ENCODE measurements around the gene SPP2. TPM values are rescaled to one million over a fixed set of nuclear protein-coding genes. Genes with fewer than 3 reads are reported as not detected.

Gene SPP2
- total RNA-seq, 1 donor from 2014 or later: not detected

DNA sequence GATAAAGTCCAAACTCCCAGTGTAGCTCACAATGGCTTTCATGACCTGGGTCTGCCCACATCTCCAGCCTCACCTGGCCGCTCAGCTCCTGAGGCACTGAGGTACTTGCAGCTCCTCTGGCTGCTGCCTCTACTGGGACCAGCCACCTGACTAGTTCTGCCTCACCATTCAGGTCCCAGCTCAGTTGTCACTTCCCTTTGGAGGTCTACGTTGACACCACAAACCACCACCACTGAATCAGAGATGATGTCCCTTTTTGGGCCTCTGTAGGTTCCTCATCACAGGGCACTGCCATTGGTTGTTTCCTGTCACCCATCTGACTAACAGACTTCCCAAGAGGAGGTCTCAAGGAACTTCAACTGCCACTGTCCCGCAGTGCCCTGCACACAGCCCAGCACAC, 21.2 kb downstream of the SPP2 start:
- peaks cover 13% of the 10 kb centered on the region for H3K9me3 ChIP-seq (replicated peaks)
- no peak overlapping the region for H3K27ac ChIP-seq (replicated peaks)
- no peak overlapping the region for H3K4me3 ChIP-seq
- TF ChIP-seq, protein P1, sequence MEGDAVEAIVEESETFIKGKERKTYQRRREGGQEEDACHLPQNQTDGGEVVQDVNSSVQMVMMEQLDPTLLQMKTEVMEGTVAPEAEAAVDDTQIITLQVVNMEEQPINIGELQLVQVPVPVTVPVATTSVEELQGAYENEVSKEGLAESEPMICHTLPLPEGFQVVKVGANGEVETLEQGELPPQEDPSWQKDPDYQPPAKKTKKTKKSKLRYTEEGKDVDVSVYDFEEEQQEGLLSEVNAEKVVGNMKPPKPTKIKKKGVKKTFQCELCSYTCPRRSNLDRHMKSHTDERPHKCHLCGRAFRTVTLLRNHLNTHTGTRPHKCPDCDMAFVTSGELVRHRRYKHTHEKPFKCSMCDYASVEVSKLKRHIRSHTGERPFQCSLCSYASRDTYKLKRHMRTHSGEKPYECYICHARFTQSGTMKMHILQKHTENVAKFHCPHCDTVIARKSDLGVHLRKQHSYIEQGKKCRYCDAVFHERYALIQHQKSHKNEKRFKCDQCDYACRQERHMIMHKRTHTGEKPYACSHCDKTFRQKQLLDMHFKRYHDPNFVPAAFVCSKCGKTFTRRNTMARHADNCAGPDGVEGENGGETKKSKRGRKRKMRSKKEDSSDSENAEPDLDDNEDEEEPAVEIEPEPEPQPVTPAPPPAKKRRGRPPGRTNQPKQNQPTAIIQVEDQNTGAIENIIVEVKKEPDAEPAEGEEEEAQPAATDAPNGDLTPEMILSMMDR (IDR thresholded peaks at IDR 0.05; ENCODE audit: borderline replicate concordance): no peak
- H3K36me3 ChIP-seq: no peaks in the 10 kb centered on the region
- intact Hi-C loops (cut with micrococcal nuclease): no loop called here
- H3K27me3 ChIP-seq (ENCODE audit: low read depth): peaks cover 18% of the 10 kb centered on the region
- H3K4me1 ChIP-seq: no peaks in the 10 kb centered on the region
- no peak for DNase-seq

DNA sequence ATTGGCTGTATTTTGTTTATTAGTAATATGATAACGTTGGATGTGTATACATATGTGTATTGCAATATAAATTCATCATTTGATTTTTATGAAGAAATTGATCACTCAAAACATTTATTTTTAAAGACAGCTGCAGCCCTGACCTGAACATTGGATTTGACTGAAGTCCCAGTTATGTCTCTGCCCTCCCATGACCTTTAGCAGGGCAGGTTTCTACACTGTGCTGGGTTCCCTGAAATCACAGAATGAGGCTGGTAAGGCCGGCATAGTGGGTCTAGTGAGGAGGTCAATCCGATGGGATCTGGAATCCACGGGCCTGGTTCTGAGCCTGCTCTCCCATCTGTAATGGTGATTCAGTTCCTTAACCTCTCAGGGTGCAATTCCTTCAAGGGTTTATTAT, 22.0 kb downstream of the SPP2 start:
- TF ChIP-seq, protein P1 (IDR thresholded peaks at IDR 0.05; ENCODE audit: borderline replicate concordance): no peak
- intact Hi-C loops (cut with micrococcal nuclease): no loop called here

DNA sequence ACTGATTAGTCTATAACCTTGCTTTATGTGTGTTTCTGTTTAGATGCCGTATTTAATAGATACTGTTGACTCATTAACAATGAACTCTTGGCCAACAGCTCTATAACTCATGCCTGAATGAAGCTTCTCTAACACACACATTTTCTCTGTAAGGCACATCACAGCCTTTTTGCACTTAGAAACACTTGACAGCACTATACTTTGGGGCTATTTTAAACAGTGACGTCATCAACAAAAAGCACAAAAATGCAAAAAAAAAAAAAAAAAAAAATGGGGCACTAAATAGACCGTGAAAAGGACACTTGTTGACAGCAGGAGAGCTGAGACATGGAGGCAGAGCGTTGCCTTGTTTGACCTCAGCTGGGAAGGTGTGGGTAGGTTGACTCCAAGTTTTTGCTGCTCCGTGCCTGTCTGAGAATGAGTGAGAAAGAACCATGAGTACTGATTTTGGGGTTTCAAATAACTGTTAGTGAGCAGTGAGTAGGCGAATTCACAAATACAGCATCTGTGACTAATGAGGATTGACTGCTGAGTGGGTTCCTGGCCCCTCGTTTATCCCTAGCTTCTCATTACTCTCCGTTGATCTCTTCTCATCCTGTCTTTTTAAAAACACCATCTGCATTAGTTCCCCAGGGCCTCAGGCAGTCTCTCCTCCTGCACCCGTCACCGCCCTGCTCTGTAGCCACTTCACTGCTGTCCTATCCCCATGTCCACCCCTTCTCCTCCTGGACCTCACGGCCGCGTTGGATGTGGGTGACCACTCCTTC, 24.4 kb downstream of the SPP2 start:
- intact Hi-C loops (cut with micrococcal nuclease): no loop called here
- DNase-seq: no peak
- TF ChIP-seq, protein P1 (IDR thresholded peaks at IDR 0.05; ENCODE audit: borderline replicate concordance): no peak
- H3K27ac ChIP-seq (replicated peaks): no peak overlapping the region
- H3K27me3 ChIP-seq (ENCODE audit: low read depth): peaks cover 45% of the 10 kb centered on the region
- H3K4me3 ChIP-seq: no peak overlapping the region
- H3K4me1 ChIP-seq: no peaks in the 10 kb centered on the region
- no peaks in the 10 kb centered on the region for H3K9me3 ChIP-seq (replicated peaks)
- H3K36me3 ChIP-seq: no peaks in the 10 kb centered on the region

More for the DNA sequence above, 22.0 kb downstream of the SPP2 start:
- no peak for DNase-seq
- H3K4me1 ChIP-seq: no peaks in the 10 kb centered on the region
- no peak overlapping the region for H3K27ac ChIP-seq (replicated peaks)
- no peaks in the 10 kb centered on the region for H3K36me3 ChIP-seq
- H3K9me3 ChIP-seq (replicated peaks): peaks cover 13% of the 10 kb centered on the region
- H3K4me3 ChIP-seq: no peak overlapping the region
- H3K27me3 ChIP-seq (ENCODE audit: low read depth): peaks cover 25% of the 10 kb centered on the region

DNA sequence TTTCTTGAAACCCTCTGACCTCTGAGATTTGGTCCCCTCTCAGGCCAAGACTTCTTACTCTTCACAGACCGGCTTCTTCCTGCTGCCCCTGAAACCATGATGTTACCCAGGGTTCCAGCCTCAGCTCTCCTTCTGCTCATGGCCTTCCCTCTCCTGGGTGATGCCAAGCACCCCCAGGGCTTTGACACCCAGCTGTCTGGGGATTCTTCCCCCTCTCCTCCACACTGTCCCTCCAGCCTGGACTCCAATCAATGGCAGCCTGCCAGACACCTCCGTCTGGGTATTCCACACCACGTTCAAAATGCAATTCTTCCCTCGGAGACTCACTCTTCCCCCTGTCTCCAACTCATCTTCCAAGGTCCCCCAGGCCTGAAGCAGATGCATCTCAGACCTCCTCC, 25.0 kb downstream of the SPP2 start:
- H3K27me3 ChIP-seq (ENCODE audit: low read depth): peaks cover 45% of the 10 kb centered on the region
- no peak overlapping the region for H3K27ac ChIP-seq (replicated peaks)
- DNase-seq: no peak
- TF ChIP-seq, protein P1 (IDR thresholded peaks at IDR 0.05; ENCODE audit: borderline replicate concordance): no peak
- H3K9me3 ChIP-seq (replicated peaks): no peaks in the 10 kb centered on the region
- no peaks in the 10 kb centered on the region for H3K4me1 ChIP-seq
- no peak overlapping the region for H3K4me3 ChIP-seq
- H3K36me3 ChIP-seq: no peaks in the 10 kb centered on the region
- intact Hi-C loops (cut with micrococcal nuclease): no loop called here

DNA sequence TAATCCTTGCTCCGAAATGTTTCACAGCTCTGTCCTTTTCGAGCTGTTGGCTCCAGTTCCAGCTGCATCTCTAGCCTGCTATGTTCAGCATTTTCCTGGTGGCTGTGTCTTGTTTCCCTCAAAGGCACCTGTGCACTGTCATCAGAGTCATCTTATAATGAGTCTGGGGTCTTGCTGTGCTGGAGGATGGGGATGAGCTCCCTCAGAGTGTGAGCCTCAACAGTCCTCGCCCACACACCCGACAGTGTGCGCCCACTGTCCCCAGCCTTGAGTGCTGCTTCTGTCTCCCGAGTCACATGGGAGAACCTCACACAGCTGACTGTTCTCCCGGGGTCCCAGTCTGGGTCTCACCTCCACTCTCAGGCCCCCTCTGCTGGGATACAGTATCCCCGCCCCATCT, 25.4 kb downstream of the SPP2 start:
- no peaks in the 10 kb centered on the region for H3K4me1 ChIP-seq
- no peak overlapping the region for H3K27ac ChIP-seq (replicated peaks)
- DNase-seq: no peak
- no peaks in the 10 kb centered on the region for H3K36me3 ChIP-seq
- peaks cover 45% of the 10 kb centered on the region for H3K27me3 ChIP-seq (ENCODE audit: low read depth)
- intact Hi-C loops (cut with micrococcal nuclease): no loop called here
- TF ChIP-seq, protein P1 (IDR thresholded peaks at IDR 0.05; ENCODE audit: borderline replicate concordance): no peak
- H3K9me3 ChIP-seq (replicated peaks): peaks cover 4% of the 10 kb centered on the region
- no peak overlapping the region for H3K4me3 ChIP-seq
